Activated CD4-positive, alpha-beta T cell treated with anti-CD3 and anti-CD28 coated beads, Interleukin-2, amount 10 ng/mL, durations not matched to agents 24 days and 14 days (primary cell): ENCODE data around the gene TMEM237. TPM values are rescaled to one million over a fixed set of nuclear protein-coding genes. Genes with fewer than 3 reads are reported as not detected.
A peak's percentile ranks its signal among the peaks of the same experiment; 100 is the strongest.

Source experiments
- DNase-seq: peaks from one replicate; pipeline ENCODE4 v3.0.0; 2022
- H3K27ac Mint-ChIP-seq: one replicate; pipeline ENCODE4 v1.8.0; 2022; ENCODE audit warnings: mild to moderate bottlenecking, mixed read lengths
- H3K27me3 Mint-ChIP-seq: one replicate; pipeline ENCODE4 v1.8.0; 2022; ENCODE audit warnings: mixed read lengths
- H3K36me3 Mint-ChIP-seq: one replicate; pipeline ENCODE4 v1.8.0; 2022; ENCODE audit warnings: low read depth, mild to moderate bottlenecking, mixed read lengths
- H3K4me1 Mint-ChIP-seq: one replicate; pipeline ENCODE4 v1.8.0; 2021; ENCODE audit warnings: mixed read lengths
- H3K4me3 Mint-ChIP-seq: one replicate; pipeline ENCODE4 v1.8.0; 2022; ENCODE audit warnings: mild to moderate bottlenecking, moderate library complexity, mixed read lengths
- H3K9me3 Mint-ChIP-seq: one replicate; pipeline ENCODE4 v1.8.0; 2021; ENCODE audit warnings: mixed read lengths
- intact Hi-C: fragments of 100-400 bp; cut with micrococcal nuclease; formaldehyde crosslinking; loops from one replicate; pipeline ENCODE4 v1.15.1; 2023
- total RNA-seq: library from RNA; stranded (reverse); gene quantifications from 2 replicates; pipeline ENCODE4 v1.2.3, GENCODE V29; 2022

TMEM237 gene
- total RNA-seq, 1 donor from 2014 or later, result 18.8 TPM

DNA sequence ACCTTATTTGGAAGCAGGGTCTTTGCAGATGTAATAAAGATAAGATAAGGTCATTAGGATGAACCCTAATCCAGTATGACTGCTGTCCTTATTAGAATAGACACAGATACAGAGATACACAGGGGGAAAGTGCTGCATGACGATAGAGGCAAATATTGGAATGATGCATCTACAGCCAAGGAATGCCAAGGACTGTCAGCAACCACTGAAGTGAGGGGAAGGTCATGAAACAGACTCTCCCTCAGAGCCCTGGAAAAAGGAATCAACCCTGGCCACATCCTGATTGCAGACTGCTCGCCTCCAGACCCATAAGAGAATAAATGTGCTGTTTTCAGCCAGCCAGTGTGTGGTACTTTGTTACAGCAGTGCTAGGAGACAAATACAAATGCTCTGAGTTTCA, 14.8 kb downstream of the TMEM237 start:
- peaks cover 15% of the 10 kb centered on the region for H3K36me3 Mint-ChIP-seq
- H3K9me3 Mint-ChIP-seq, result no peaks in the 10 kb centered on the region
- no peak overlapping the region for H3K4me3 Mint-ChIP-seq
- H3K27me3 Mint-ChIP-seq, result no peaks in the 10 kb centered on the region
- intact Hi-C loops, result no loop called here
- peak; percentile 45 for DNase-seq
- no peaks in the 10 kb centered on the region for H3K4me1 Mint-ChIP-seq
- no peak overlapping the region for H3K27ac Mint-ChIP-seq

DNA sequence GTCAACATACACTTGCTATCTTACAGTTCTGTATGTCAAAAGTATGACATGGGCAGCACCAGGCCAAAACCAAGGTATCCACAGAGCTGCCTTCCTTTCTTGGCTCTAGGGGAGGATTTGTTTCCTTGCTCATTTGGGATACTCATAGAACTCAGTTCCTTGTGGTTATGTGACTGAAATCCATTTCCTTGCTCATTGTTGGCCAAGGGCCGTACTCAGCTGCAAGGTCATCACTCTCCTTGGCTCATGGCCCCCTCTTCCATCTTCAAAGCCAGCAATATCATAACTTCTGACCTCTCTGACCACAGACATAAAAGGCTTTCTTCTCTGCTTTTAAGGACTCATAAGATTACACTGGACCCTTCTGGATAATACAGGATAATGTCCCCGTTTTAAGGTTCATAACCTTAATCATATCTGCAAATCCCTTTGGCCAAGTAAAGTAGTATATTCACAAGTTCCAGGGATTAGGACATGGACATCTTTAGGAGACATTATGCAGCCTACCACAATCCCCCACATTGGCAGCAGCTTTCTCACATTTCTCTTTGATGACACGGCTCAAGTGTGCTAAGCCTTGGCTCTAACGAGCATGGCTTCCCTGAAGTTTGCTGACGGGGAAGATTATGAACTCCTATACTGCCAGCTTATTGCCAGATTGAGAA, 20.9 kb downstream of the TMEM237 start:
- DNase-seq, result no peak
- intact Hi-C loops, result no loop called here
- Mint-ChIP-seq H3K27ac (no peak overlapping the region), H3K9me3 (no peaks in the 10 kb centered on the region), H3K4me3 (no peak overlapping the region), H3K36me3 (peaks cover 2% of the 10 kb centered on the region), H3K4me1 (no peaks in the 10 kb centered on the region), H3K27me3 (no peaks in the 10 kb centered on the region)

- DNase-seq, result peak; percentile 36
- Mint-ChIP-seq H3K27ac (no peak overlapping the region), H3K36me3 (peaks cover 2% of the 10 kb centered on the region), H3K4me1 (no peaks in the 10 kb centered on the region), H3K27me3 (no peaks in the 10 kb centered on the region), H3K9me3 (peaks cover 6% of the 10 kb centered on the region), H3K4me3 (no peak overlapping the region)
- intact Hi-C loops, result no loop called here
These were observed 21.9 kb downstream of the TMEM237 start for GRCh38 chr2:201621293-201621999.

- no peaks in the 10 kb centered on the region for H3K4me1 Mint-ChIP-seq
- intact Hi-C loops, result no loop called here
- no peaks in the 10 kb centered on the region for H3K36me3 Mint-ChIP-seq
- H3K4me3 Mint-ChIP-seq, result no peak overlapping the region
- H3K27ac Mint-ChIP-seq, result no peak overlapping the region
- peaks cover 15% of the 10 kb centered on the region for H3K27me3 Mint-ChIP-seq
- no peak for DNase-seq
- peaks cover 6% of the 10 kb centered on the region for H3K9me3 Mint-ChIP-seq
These were observed 24.3 kb downstream of the TMEM237 start for GRCh38 chr2:201618744-201619662.

GRCh38 chr2:201608021-201608420, 35.3 kb downstream of the TMEM237 start:
- no peak overlapping the region for H3K27ac Mint-ChIP-seq
- no peaks in the 10 kb centered on the region for H3K36me3 Mint-ChIP-seq
- H3K4me3 Mint-ChIP-seq, result no peak overlapping the region
- intact Hi-C loops, result no loop called here
- DNase-seq, result no peak
- no peaks in the 10 kb centered on the region for H3K4me1 Mint-ChIP-seq
- peaks cover 5% of the 10 kb centered on the region for H3K9me3 Mint-ChIP-seq
- peaks cover 17% of the 10 kb centered on the region for H3K27me3 Mint-ChIP-seq

DNA sequence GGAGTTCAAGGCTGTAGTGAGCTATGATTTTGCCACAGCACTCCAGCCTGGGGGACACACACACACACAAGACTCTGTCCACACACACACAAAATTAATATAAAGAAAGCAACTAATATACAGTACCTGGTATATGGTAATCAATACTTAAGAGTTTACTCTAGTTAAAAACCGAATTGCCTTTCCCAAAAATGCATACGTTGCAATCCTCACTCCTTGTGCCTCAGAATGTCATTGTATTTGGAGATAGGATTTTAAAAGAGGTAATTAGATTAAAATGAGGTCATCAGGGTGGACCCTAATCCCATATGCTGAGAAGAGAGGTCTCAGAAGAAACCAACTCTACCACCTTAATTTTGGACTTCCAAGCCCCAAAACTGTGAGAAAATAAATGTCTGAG, 35.7 kb downstream of the TMEM237 start:
- H3K9me3 Mint-ChIP-seq, result peaks cover 5% of the 10 kb centered on the region
- H3K27ac Mint-ChIP-seq, result no peak overlapping the region
- no peaks in the 10 kb centered on the region for H3K4me1 Mint-ChIP-seq
- intact Hi-C loops, result no loop called here
- H3K36me3 Mint-ChIP-seq, result no peaks in the 10 kb centered on the region
- peaks cover 17% of the 10 kb centered on the region for H3K27me3 Mint-ChIP-seq
- DNase-seq, result no peak
- no peak overlapping the region for H3K4me3 Mint-ChIP-seq

DNA sequence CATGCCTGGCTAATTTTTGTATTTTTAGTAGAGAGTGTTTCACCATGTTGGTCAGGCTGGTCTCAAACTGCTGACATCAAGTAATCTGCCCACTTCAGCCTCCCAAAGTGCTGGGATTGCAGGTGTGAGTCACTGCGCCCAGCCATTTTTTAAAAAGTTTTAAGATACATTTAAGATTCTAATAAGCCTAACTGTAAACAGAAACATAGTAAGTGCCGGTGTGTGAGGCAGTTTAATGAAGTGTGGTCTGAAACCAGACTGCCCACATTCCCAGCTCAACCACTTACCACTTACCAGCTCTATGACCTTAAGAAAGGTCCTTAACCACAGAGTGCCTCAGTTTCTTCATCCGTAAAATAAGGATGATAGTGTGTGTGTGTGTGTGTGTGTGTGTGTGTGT, 42.4 kb downstream of the TMEM237 start:
- intact Hi-C loops, result no loop called here
- Mint-ChIP-seq H3K36me3 (no peaks in the 10 kb centered on the region), H3K4me3 (no peak overlapping the region), H3K27ac (no peak overlapping the region), H3K9me3 (peaks cover 8% of the 10 kb centered on the region), H3K27me3 (peaks cover 12% of the 10 kb centered on the region), H3K4me1 (no peaks in the 10 kb centered on the region)
- DNase-seq, result no peak

DNA sequence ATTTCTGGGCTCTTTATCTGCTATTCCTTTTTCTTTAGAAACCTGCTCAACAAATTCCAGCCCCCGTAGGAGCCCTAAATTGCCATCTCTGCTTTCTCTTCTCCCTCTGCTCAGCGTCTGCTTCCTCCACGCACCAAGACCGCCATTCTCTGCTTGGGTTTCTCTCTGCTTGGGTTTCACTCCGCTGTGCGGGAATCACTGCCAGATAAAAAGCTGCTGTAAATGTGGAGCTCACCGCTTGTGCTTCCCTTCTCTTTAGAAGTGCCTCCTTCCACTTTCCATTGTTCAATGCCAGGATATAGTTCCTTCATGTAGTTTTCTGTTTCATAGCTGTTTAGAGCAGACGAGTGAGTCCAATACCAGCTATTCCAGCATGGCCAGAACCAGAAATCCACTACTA, 45.9 kb downstream of the TMEM237 start:
- Mint-ChIP-seq H3K4me1 (no peaks in the 10 kb centered on the region), H3K4me3 (no peak overlapping the region)

GRCh38 chr2:201580486-201580885, 62.8 kb downstream of the TMEM237 start:
- intact Hi-C loops, result no loop called here
- Mint-ChIP-seq H3K4me1 (no peaks in the 10 kb centered on the region), H3K4me3 (no peak overlapping the region), H3K27ac (no peak overlapping the region), H3K36me3 (no peaks in the 10 kb centered on the region), H3K27me3 (peaks cover 12% of the 10 kb centered on the region), H3K9me3 (no peaks in the 10 kb centered on the region)
- no peak for DNase-seq

More for the DNA sequence above, 45.9 kb downstream of the TMEM237 start:
- Mint-ChIP-seq H3K9me3 (peaks cover 9% of the 10 kb centered on the region), H3K36me3 (no peaks in the 10 kb centered on the region), H3K27ac (no peak overlapping the region), H3K27me3 (no peaks in the 10 kb centered on the region)
- intact Hi-C loops, result no loop called here
- DNase-seq, result no peak

GRCh38 chr2:201579536-201579935, 63.8 kb downstream of the TMEM237 start:
- DNase-seq, result no peak
- Mint-ChIP-seq H3K27me3 (peaks cover 12% of the 10 kb centered on the region), H3K27ac (no peak overlapping the region), H3K9me3 (no peaks in the 10 kb centered on the region), H3K4me1 (no peaks in the 10 kb centered on the region), H3K4me3 (no peak overlapping the region), H3K36me3 (no peaks in the 10 kb centered on the region)
- intact Hi-C loops, result no loop called here

DNA sequence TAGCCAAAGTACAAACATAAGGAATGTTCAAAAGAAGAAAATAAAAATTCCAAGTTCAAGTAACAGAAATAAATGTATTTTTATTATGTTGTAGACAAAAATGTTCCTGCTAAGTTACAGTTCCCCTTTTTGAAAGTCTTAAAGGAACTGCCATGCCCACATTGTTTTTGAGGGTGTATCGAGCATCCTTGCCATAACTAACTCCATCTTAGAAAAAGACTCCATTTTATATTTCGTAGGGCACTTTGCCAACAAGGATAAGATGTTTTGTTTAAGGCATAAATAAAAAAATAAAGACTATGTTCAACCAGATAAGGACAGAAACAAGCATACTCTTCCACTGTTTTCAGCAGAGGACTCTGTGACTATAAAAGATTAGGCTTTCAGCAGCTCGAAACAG, 67.3 kb downstream of the TMEM237 start:
- Mint-ChIP-seq H3K36me3 (no peaks in the 10 kb centered on the region), H3K9me3 (no peaks in the 10 kb centered on the region), H3K27me3 (peaks cover 10% of the 10 kb centered on the region), H3K4me3 (no peak overlapping the region), H3K4me1 (peaks cover 4% of the 10 kb centered on the region), H3K27ac (no peak overlapping the region)
- intact Hi-C loops, result no loop called here
- no peak for DNase-seq

GRCh38 chr2:201574766-201575165, 68.5 kb downstream of the TMEM237 start:
- Mint-ChIP-seq H3K4me3 (no peak overlapping the region), H3K4me1 (peaks cover 4% of the 10 kb centered on the region), H3K36me3 (no peaks in the 10 kb centered on the region), H3K27me3 (peaks cover 9% of the 10 kb centered on the region), H3K9me3 (no peaks in the 10 kb centered on the region), H3K27ac (no peak overlapping the region)
- intact Hi-C loops, result no loop called here
- no peak for DNase-seq

DNA sequence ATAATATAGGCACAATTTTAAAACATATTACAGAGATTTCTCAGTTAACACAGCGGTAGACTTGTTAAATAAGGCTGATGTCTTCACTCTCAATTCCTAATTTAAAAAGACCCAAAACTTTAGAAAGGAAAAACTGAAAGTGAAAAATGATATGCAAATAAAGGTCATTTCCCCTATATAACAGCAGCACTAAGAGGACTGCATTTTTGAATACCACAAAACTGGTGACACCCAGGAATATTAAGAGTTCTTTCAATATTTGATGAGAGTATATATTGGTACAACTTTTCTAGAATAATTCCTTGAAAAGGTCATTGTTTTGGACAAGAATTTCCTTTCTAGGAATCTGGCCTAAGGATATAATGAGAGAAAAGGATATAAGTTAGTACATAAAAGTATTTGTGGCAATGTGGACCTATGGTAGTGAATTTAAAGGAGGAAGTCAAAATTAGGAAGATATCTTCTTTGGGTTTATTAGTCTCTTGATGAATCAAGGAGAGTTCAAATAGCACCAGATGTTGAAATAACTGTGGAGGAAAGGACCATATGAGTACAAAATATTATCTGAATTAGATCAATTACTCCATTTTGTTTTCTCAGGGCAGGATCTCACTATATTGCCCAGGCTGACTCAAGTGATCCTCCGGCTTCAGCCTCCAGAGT, 70.3 kb downstream of the TMEM237 start:
- Mint-ChIP-seq H3K9me3 (no peaks in the 10 kb centered on the region), H3K27me3 (peaks cover 6% of the 10 kb centered on the region), H3K4me1 (peaks cover 4% of the 10 kb centered on the region), H3K36me3 (no peaks in the 10 kb centered on the region), H3K27ac (no peak overlapping the region), H3K4me3 (no peak overlapping the region)
- intact Hi-C loops, result no loop called here
- no peak for DNase-seq
